HEK293T (cell line): ENCODE results near the gene CGNL1.

Source experiments
- CTCF ChIA-PET: fragments of 350-600 bp; formaldehyde crosslinking; extraction: SDS; loops from one replicate; lab custom pipeline; 2021; ENCODE audit warnings: antibody characterized with exemption, inconsistent platforms; lab: Yijun Ruan, JAX
- POLR2A ChIA-PET: fragments of 350-600 bp; formaldehyde crosslinking; extraction: SDS; loops from one replicate; lab custom pipeline; 2020; ENCODE audit warnings: antibody characterized with exemption, inconsistent platforms; lab: Yijun Ruan, JAX
- DNase-seq: peaks from one replicate; pipeline ENCODE4 v3.0.0; 2012; ENCODE audit warnings: mixed read lengths; ENCODE audit errors: extremely low spot score
- ARNT ChIP-seq: fragments of 450-650 bp; IDR thresholded peaks from 2 replicates; pipeline ENCODE4 v1.6.1; 2017; ENCODE audit warnings: mild to moderate bottlenecking
- BHLHE40 ChIP-seq: fragments of 450-650 bp; IDR thresholded peaks from 2 replicates; pipeline ENCODE4 v1.6.1; 2016; ENCODE audit warnings: mild to moderate bottlenecking, moderate library complexity, borderline replicate concordance
- CTBP1 ChIP-seq: fragments of 450-650 bp; IDR thresholded peaks from 2 replicates; pipeline ENCODE4 v1.6.1; 2016; ENCODE audit warnings: borderline replicate concordance
- ELF4 ChIP-seq: fragments of 450-650 bp; IDR thresholded peaks from 2 replicates; pipeline ENCODE4 v1.6.1; 2017; ENCODE audit warnings: antibody characterized with exemption
- FOXA1 ChIP-seq: fragments of 450-650 bp; IDR thresholded peaks from 2 replicates; pipeline ENCODE4 v1.6.1; 2016; ENCODE audit warnings: mild to moderate bottlenecking
- FOXK2 ChIP-seq: fragments of 450-650 bp; IDR thresholded peaks from 2 replicates; pipeline ENCODE4 v1.6.1; 2016; ENCODE audit warnings: mild to moderate bottlenecking
- FOXM1 ChIP-seq: fragments of 450-650 bp; IDR thresholded peaks from 2 replicates; pipeline ENCODE4 v1.6.1; 2017; ENCODE audit warnings: mild to moderate bottlenecking, borderline replicate concordance
- HDGF ChIP-seq: fragments of 450-650 bp; IDR thresholded peaks from 2 replicates; pipeline ENCODE4 v1.6.1; 2017; ENCODE audit warnings: antibody characterized with exemption, borderline replicate concordance
- L3MBTL2 ChIP-seq: fragments of 450-650 bp; conservative IDR thresholded peaks from 2 replicates; pipeline ENCODE4 v1.6.1; 2016; ENCODE audit warnings: mild to moderate bottlenecking
- LEF1 ChIP-seq: fragments of 450-650 bp; IDR thresholded peaks from 2 replicates; pipeline ENCODE4 v1.6.1; 2017; ENCODE audit warnings: mild to moderate bottlenecking, borderline replicate concordance
- NFRKB ChIP-seq: fragments of 450-650 bp; IDR thresholded peaks from 2 replicates; pipeline ENCODE4 v1.6.1; 2016; ENCODE audit warnings: mild to moderate bottlenecking, moderate library complexity
- SP1 ChIP-seq: fragments of 450-650 bp; IDR thresholded peaks from 2 replicates; pipeline ENCODE4 v1.6.1; 2017
- SUZ12 ChIP-seq: fragments of 450-650 bp; IDR thresholded peaks from 2 replicates; pipeline ENCODE4 v1.6.1; 2016; ENCODE audit warnings: mild to moderate bottlenecking
- TARDBP ChIP-seq: fragments of 450-650 bp; IDR thresholded peaks from 2 replicates; pipeline ENCODE4 v1.6.1; 2016
- ZNF384 ChIP-seq: fragments of 450-650 bp; IDR thresholded peaks from 2 replicates; pipeline ENCODE4 v1.6.1; 2016
- TF ChIP-seq, protein P1 (sequence below): fragments of 450-650 bp; IDR thresholded peaks from 2 replicates; pipeline ENCODE4 v1.6.1; 2016

The CGNL1 gene

DNA sequence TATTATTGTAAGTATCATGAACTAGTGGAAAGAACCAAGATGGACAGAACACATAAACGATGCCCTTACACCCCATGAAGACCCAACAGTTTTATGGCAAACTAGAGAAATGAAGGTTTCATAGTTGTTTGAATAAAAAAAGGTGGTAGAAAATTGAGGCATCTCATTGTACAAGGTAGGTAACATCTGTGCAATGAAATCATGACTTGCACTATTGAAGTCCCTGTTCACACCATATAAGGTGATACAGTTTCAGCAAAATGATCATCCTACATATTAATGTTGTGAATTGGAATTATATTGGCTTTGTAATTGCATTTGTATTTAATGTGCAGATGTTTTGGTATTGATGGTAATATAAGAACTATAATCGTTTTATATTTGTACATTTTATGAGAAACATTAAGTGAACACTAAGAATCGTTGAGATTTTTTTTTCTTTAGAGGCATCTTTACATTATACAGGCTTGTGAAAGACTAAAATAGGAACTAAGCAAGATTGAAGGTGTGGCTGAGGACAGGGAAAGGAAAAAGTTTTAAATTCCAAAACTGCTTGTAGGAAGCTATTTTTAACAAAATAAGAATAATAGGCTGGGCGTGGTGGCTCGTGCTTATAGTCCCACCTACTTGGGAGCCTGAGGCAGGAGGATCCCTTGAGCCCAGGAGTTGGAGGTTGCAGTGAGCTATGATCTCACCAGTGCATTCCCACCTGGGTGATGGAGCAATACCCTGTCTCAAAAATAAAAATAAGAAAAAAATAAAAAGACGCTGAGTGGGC lies 48.5 kb downstream of the CGNL1 start:
- TF ChIP-seq ARNT (no peak), L3MBTL2 (no peak), CTBP1 (no peak), TARDBP (no peak)
- TF ChIP-seq, protein P1, sequence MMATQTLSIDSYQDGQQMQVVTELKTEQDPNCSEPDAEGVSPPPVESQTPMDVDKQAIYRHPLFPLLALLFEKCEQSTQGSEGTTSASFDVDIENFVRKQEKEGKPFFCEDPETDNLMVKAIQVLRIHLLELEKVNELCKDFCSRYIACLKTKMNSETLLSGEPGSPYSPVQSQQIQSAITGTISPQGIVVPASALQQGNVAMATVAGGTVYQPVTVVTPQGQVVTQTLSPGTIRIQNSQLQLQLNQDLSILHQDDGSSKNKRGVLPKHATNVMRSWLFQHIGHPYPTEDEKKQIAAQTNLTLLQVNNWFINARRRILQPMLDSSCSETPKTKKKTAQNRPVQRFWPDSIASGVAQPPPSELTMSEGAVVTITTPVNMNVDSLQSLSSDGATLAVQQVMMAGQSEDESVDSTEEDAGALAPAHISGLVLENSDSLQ = no peak
- POLR2A ChIA-PET = no interaction called here
- DNase-seq = no peak
- CTCF ChIA-PET = no interaction called here

DNA sequence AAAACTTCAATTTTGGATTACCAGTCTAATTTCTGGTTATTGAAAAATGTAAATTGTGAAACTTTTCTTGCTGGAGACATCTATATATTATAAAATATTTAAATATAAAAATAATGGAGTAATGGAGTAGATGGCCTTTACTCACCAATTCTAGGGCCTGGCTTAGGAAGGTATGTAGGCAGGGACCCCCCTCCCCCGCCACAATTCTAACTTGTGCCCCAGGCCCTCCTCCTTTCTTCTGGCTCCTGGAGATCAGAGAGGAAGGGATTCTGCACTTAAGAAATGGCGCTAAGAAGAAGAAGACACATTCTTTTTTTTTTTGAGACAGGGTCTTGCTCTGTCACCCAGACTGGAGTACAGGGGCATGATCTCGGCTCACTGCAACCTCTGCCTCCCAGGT lies 49.5 kb downstream of the CGNL1 start:
- DNase-seq = no peak
- ChIA-PET POLR2A (interaction anchor here (0.7 kb wide), 2 partner anchors 129 to 1795 kb away, joined by 3 read pairs; no protein-coding TSS in a partner anchor), CTCF (no interaction called here)
- TF ChIP-seq SUZ12 = no peak
- no peak for TF ChIP-seq CTBP1
- TF ChIP-seq NFRKB = no peak

DNA sequence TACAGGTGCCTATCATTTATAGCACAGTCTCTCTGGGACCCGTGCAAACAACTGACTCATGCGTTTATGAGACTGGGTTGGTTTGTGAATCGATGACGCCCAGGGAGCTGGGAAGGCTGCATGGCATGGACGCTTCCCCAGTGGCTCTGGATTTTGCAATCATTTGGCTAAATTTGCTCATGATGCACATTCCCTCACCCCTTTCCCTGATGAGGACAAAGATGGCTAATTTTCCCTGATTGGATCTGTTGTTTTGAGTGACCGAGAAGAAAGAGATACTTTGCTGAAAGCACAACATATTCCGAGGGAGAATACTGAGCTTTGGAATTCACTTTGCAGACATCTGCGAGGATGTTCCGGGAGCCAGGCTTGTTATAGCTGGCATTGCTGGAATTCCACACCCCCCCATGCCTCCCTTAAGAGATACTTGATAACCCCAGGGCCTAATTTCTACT lies 51.1 kb downstream of the CGNL1 start:
- ChIA-PET CTCF (no interaction called here), POLR2A (no interaction called here)
- TF ChIP-seq ZNF384 (no peak), LEF1 (no peak), NFRKB (no peak), TARDBP (no peak), CTBP1 (no peak), FOXK2 (no peak), BHLHE40 (no peak)
- DNase-seq = no peak

DNA sequence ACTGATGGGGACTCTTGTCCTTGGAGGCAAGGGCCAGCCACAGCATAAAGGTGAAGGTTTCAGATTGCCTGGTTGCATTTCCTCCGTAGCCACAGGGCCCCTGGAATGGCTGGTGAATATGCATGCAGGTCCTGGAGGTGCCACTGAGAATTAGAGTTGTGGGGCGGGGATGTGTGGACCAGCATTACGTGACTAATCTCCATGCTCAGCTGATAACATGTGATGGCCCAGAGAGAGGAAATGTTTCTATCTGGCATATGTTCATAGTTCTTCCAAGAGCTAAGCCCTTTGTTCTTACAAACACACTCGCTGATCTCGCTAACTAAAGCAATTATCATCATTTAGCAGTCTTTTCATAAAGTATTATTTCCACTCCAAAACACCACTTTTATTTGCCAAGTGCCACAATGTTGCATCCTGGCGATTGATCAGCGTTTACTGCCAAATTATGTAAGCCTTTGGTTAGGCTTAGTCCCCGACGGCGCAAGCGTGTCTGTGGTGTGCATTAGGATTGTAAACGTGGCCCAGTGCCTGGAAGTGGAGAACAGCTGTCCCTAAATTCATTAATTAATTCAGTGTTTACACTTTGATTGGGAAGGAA lies 55.9 kb downstream of the CGNL1 start:
- ChIA-PET CTCF (no interaction called here), POLR2A (no interaction called here)
- no peak for DNase-seq
- no peak for TF ChIP-seq NFRKB
- no peak for TF ChIP-seq FOXA1
- TF ChIP-seq SP1 = no peak
- TF ChIP-seq ELF4 = no peak
- TF ChIP-seq ZNF384 = no peak
- no peak for TF ChIP-seq FOXM1
- no peak for TF ChIP-seq SUZ12
- TF ChIP-seq FOXK2 = no peak
- TF ChIP-seq, protein P1 = no peak

DNA sequence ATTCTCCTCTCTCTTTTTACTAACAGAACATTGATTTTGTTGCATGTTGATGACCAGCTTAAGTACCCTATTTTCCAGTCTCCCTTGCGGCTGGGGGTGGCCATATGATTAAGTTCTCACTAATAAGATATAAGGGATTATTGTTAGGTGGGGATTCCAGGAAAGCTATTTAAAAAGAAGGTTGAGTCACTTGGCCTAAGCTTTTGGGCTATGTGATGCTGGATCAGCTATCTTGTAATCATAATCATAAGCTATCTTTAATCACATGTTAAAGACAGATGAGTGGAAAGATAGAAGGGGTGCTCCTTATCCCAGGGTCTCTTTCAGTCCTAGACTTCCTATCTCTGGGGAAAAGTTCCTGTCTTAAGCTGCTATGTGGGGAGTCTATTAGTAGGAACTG lies 59.9 kb downstream of the CGNL1 start:
- CTCF ChIA-PET = no interaction called here
- no peak for DNase-seq
- POLR2A ChIA-PET = no interaction called here
- TF ChIP-seq CTBP1 (no peak), SUZ12 (no peak), FOXA1 (no peak), ELF4 (no peak), HDGF (no peak), ARNT (no peak), LEF1 (no peak), SP1 (no peak), FOXM1 (no peak), NFRKB (no peak), L3MBTL2 (no peak), TARDBP (no peak), FOXK2 (no peak), BHLHE40 (no peak), ZNF384 (no peak)
- TF ChIP-seq, protein P1 = no peak

DNA sequence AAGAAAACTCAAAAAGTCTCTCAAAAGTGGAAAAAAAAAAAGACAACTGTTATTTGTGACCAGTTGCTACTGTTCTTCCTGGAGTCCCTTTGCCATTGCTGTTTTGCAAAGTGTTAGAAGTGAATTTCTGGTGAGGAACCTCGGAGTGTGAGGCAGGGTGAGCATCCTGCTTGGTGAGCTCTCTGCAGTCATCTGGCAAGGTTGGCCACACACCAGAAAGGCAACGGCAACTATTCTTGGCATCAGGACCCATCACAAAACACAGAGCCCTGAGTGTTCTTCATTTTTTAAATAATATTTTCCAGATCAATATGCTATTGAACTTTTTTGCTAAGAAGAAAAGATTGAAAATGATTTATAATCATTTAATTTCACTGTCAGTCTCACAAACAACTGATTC lies 60.7 kb downstream of the CGNL1 start:
- ChIA-PET CTCF (no interaction called here), POLR2A (no interaction called here)
- no peak for DNase-seq
- no peak for TF ChIP-seq BHLHE40
- no peak for TF ChIP-seq ZNF384
- no peak for TF ChIP-seq HDGF
- TF ChIP-seq SP1 = no peak
- TF ChIP-seq FOXA1 = no peak
- no peak for TF ChIP-seq LEF1
- no peak for TF ChIP-seq TARDBP
- TF ChIP-seq L3MBTL2 = no peak

DNA sequence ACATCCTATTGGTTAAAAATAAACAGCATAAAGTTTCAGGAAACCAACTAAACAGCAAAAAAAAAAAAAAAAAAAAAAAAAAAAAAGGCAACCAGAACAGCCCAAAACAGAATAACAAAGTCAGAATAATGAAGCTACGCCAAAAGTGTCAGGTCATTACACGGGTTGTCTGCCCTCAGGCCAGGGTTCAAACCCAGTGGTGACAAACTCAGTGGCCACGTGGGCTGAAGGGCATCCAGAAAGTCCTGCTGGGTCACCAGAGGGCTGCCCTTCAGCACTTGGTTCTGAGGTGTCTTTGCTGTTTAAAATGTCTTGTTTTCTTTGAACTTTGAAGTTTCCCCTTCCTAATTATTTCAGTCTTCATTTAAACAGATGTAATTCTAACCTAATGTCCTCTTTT lies 61.3 kb downstream of the CGNL1 start:
- no peak for DNase-seq
- ChIA-PET POLR2A (no interaction called here), CTCF (no interaction called here)
- TF ChIP-seq FOXA1 = no peak
- TF ChIP-seq BHLHE40 = no peak
- no peak for TF ChIP-seq ZNF384
- TF ChIP-seq ELF4 = no peak
- TF ChIP-seq SP1 = no peak
- TF ChIP-seq CTBP1 = no peak
- no peak for TF ChIP-seq HDGF
- no peak for TF ChIP-seq FOXM1
- TF ChIP-seq, protein P1 = no peak
- TF ChIP-seq FOXK2 = no peak
- TF ChIP-seq L3MBTL2 = no peak
- no peak for TF ChIP-seq ARNT
- no peak for TF ChIP-seq TARDBP
- no peak for TF ChIP-seq NFRKB
- no peak for TF ChIP-seq SUZ12
- TF ChIP-seq LEF1 = no peak
